ENCODE data around the gene LRRC37A.
"Not testable (repeated sequence)": the region's sequence is repeated elsewhere in the genome, so short reads cannot be mapped to it uniquely, and the experiment has no call there.

Gene LRRC37A

GRCh38 chr17:46290906-46291546 lies 3.9 kb upstream of the LRRC37A start:
- not testable (repeated sequence) for DNase-seq

DNA sequence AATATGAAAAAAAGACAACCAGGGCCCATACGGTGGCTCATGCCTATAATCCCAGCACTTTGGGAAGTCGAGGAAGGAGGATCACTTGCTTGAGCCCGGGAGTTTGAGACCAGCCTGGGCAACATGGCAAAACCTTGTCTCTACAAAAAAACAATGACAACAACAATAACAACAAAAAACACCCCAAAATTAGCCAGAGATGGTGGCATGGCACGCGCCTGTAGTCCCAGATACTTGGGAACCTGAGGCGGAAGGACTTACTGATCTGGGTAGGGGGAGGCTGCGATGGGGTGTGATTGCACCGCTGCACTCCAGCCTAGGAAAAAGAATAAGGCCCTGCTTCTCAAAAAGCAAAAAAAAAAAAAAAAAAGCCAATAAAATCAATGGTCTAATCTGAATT lies 3.3 kb upstream of the LRRC37A start:
- not testable (repeated sequence) for DNase-seq

GRCh38 chr17:46341220-46341619 lies 46.3 kb downstream of the LRRC37A start:
- DNase-seq, result not testable (repeated sequence)

GRCh38 chr17:46342131-46342530 lies 47.2 kb downstream of the LRRC37A start:
- not testable (repeated sequence) for DNase-seq

- not testable (repeated sequence) for DNase-seq
Observed at GRCh38 chr17:46348345-46348744, 53.4 kb downstream of the LRRC37A start.

GRCh38 chr17:46349060-46349459 lies 54.1 kb downstream of the LRRC37A start:
- not testable (repeated sequence) for DNase-seq

- DNase-seq, result not testable (repeated sequence)
Observed at GRCh38 chr17:46353856-46354255, 58.9 kb downstream of the LRRC37A start.

DNA sequence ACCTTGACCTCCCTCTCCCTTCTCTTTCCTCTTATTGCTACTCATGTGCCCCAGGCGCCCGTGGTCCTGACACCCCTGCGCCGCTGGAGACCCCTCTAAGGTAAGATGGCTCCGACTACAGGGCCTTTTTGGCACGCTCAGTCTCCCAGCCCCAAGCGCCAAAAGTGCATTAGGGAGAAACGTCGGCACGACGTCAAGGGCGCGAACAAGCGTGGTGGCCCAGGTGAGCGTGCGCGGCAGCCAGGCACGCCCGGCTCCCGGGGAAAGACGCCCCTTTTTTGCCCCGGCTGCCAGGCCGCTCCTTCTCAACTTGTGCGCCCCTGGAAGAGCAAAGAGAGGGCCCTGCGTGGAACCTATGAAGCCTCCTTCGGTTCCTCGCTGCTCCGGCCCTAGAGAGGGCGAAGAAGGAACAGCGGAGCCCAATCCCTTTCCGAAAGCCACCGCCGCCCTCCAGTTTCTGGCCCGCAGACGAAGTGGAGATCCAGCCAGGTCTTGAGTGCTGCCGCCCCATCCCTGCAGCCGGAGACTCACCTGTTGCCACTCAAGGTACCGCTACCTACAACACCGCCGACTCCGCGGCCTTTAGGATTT lies 66.3 kb downstream of the LRRC37A start:
- not testable (repeated sequence) for DNase-seq

- DNase-seq, result not testable (repeated sequence)
Observed at GRCh38 chr17:46361755-46362154, 66.8 kb downstream of the LRRC37A start, which contains the start of gene ARL17B. ARL17B (minus strand) TSS chr17:46361766; CDS start chr17:46358397, 3,369 bp downstream.

- not testable (repeated sequence) for DNase-seq
Observed at GRCh38 chr17:46367520-46367919, 72.6 kb downstream of the LRRC37A start.

DNA sequence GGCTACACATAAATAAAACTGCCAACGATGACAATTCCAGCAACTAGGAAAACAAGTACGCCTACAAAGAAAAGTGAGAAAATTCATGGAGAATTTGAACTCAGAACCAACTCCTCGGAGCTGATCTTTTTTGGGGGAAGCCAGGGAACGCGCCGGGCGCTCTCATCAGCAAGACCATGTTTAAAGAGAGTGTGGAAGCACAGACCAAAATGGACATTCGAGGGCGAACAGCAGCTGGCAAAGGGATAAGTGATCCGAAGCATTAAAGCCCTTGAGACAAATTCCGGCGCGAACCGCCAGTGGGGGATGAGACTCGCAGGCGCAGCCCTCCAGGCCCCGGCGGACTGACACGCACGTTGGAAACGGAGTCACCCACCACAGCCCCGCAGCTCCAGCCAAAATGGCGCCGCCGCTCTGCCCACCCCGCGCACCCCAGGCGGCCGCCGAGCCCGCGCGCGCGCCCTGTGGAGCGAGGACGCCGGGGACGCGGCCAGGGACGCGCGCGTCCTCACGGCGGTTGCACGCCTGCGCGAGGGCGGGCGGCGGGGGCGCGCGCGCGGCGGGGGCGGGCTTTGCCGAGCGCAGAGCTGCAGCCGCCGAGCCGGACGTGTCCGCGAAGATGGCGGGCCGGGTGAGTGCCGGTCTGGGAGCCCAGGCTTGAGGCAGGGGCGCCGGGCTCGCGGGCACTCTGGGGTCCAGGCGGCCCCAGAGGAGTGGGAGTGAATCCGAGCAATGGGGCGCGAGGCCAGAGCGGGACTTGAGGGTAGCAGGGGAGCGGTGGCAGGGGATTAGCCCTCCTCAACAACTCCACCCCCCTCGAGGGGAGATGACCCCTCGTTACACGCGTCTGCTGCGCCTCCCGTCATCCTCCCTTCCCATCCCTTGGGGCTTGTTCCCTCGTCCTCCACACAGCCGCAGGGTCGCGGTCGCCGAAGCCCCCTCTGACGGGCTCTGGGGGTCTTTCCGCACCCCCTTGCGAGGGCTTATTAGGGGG lies 77.6 kb downstream of the LRRC37A start:
- not testable (repeated sequence) for DNase-seq

DNA sequence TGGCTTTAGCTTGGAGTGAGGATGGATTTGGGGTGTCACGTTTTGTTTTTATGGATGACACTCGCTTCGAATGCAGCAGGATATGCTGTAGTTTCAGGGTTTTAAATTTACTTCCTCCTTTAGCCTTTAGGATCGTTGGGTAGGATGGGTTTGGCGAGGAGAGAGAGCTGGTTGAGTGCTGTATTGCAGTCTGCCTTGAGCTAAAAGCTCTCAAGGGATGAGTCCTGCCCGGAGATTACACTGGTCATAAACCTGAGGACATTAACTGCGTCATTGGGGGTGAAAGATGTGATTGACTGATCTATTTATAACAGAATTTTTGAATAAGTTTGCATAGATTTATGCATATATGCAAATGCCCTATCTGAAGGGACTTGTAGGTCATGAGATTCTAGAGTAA lies 78.5 kb downstream of the LRRC37A start:
- DNase-seq, result not testable (repeated sequence)

DNA sequence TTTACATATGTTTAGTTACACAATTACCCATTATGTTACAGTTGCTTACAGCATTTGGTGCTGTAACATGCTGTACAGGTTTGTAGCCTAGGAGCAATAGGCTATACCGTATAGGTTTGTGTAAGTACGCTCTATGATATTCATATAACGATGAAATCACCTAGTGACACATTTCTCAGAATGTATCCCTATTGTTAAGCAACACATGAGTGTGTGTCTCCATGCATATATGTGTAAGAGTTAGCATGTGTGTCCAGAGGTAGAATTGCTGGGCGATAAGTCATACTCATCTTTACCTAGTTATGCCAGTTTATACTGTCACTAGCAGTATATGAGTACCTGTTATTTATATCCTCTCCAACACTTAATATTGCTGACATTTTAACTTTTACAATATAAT lies 88.2 kb downstream of the LRRC37A start:
- DNase-seq, result not testable (repeated sequence)

DNA sequence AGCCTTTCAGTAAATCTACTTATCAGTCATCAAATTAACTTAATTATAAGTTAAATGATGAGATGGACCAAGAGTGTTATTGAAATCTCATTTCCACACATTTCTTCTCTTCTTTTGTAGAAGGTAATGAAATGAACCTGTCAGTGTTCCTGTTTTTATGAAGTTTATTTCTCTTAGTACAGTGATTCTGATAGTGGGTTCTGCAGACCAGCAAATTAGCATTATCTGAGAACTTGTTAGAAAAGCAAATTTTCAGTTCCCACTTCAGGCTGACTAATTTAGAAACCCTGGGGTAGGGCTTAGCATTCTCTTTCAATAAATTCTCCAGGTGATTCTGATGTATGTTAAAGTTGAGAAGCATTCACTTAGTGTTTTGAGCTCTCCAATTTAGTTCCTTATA lies 90.6 kb downstream of the LRRC37A start:
- not testable (repeated sequence) for DNase-seq
